Measurements from ENCODE around the gene ADPRHL1. TPM values are rescaled to one million over a fixed set of nuclear protein-coding genes. Genes with fewer than 3 reads are reported as not detected.

The ADPRHL1 gene
- total RNA-seq, 1 donor from 2014 or later = 11.3 TPM

DNA sequence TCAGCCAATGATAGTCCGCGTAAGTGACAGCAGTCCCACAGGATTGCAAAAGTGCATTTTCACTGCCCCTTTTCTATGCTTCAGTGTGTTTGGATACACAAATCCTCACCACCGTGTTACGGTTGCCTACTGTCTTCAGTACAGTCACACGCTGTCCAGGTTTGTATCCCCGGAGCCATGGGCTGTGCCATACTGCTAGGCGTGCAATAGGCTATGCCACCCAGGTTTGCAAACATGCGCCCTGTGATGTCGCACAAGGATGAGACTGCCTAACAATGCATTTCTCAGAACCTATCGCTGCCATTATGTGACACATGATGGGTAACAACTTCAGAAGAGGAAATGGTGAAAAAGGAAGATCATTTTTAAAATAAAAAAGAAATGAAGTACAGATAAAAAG lies 16.8 kb upstream of the ADPRHL1 start:
- Histone ChIP-seq H3K9me3 (no peaks in the 10 kb centered on the region), H3K27ac (no peak overlapping the region), H3K27me3 (no peaks in the 10 kb centered on the region), H3K4me1 (no peaks in the 10 kb centered on the region), H3K36me3 (peaks cover 26 to 39% of the 10 kb centered on the region in 2 donors), H3K4me3 (no peak overlapping the region)
- DNase-seq (ENCODE audit: low spot score in 2 of 2) = no peak
- intact Hi-C loops (cut with DNase I) = no loop called here
- TF ChIP-seq, protein P1, sequence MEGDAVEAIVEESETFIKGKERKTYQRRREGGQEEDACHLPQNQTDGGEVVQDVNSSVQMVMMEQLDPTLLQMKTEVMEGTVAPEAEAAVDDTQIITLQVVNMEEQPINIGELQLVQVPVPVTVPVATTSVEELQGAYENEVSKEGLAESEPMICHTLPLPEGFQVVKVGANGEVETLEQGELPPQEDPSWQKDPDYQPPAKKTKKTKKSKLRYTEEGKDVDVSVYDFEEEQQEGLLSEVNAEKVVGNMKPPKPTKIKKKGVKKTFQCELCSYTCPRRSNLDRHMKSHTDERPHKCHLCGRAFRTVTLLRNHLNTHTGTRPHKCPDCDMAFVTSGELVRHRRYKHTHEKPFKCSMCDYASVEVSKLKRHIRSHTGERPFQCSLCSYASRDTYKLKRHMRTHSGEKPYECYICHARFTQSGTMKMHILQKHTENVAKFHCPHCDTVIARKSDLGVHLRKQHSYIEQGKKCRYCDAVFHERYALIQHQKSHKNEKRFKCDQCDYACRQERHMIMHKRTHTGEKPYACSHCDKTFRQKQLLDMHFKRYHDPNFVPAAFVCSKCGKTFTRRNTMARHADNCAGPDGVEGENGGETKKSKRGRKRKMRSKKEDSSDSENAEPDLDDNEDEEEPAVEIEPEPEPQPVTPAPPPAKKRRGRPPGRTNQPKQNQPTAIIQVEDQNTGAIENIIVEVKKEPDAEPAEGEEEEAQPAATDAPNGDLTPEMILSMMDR (IDR thresholded peaks at IDR 0.05) = no peak

DNA sequence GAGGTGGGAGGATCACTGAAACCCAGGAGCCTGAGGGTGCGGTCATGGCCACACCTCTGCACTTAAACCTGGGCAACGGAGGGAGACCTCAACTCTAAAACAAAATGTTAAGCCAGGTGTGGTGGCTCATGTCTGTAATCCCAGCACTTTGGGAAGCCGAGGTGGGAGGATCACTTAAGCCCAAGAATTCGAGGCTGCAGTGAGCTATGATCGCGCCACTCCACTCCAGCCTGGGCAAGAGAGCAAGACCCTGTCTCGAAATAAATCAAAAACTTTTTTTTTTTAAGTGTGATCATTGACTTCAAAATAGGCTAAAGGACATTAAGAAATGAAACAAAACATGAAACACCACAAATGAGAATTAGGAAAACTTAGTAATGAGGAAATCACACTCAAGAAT lies 16.3 kb upstream of the ADPRHL1 start:
- TF ChIP-seq, protein P1 (IDR thresholded peaks at IDR 0.05) = no peak
- Histone ChIP-seq H3K27me3 (no peaks in the 10 kb centered on the region), H3K36me3 (peaks cover 22 to 37% of the 10 kb centered on the region in 2 donors), H3K4me3 (no peak overlapping the region), H3K27ac (no peak overlapping the region), H3K9me3 (no peaks in the 10 kb centered on the region), H3K4me1 (no peaks in the 10 kb centered on the region)
- no peak for DNase-seq (ENCODE audit: low spot score in 2 of 2)
- intact Hi-C loops (cut with DNase I) = no loop called here

DNA sequence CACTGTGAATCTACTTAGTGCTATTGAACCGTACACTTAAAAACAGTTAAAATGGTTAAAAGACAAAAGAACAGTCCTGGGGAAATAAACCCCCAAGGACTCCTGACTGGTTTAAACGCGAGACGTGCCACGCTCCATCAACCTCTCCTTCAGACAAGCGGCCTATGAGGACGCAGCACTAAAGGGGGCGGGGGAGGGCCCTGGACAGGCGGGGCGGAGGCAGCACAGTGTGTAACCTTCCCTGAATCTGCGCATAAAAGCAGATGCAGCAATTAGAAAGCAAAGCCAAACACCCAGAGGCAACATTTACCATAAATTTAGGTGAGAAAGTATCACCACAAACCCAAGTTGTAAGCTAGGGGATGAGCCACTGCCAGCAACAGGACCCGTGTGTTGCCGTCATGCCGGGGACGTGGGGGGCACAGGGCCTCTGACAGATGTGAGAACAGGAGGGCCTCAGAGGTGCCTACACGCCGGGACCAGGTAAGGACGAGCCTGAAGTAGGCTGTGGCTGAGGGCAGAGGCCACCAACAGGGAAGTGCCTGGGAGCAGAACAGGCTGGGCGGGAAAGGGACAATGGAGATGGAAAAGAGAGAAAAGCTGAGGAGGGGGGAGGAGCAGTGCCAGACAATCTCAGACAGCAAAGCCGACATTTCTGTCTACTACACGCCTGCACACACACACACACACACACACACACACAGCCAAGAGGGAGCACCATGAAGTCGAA lies 15.3 kb upstream of the ADPRHL1 start:
- DNase-seq (ENCODE audit: low spot score in 2 of 2) = no peak
- Histone ChIP-seq H3K9me3 (no peaks in the 10 kb centered on the region), H3K4me1 (no peaks in the 10 kb centered on the region), H3K27me3 (no peaks in the 10 kb centered on the region), H3K36me3 (peaks cover 18 to 30% of the 10 kb centered on the region in 2 donors), H3K27ac (no peak overlapping the region), H3K4me3 (no peak overlapping the region)
- intact Hi-C loops (cut with DNase I) = no loop called here
- TF ChIP-seq, protein P1 (IDR thresholded peaks at IDR 0.05) = no peak

DNA sequence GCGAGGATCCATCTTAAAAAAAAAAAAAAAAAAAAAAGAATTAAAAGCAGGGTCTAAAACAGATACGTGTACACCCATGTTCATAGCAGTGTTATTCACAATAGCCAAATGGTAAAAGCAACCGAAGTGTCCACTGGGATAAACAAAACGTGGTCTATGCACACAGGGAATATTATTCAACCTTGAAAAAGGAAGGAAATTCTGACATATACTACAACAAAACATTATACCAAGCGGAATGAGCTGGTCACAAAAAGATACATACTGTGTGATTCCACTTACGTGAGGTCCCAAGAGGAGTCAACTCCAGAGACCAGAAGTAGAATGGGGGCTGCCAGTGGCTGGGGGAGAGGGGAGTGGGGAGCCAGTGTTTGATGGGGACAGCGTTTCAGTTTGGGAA lies 14.7 kb upstream of the ADPRHL1 start:
- Histone ChIP-seq H3K9me3 (no peaks in the 10 kb centered on the region), H3K27me3 (no peaks in the 10 kb centered on the region), H3K4me3 (no peak overlapping the region), H3K4me1 (no peaks in the 10 kb centered on the region), H3K36me3 (peaks cover 18 to 27% of the 10 kb centered on the region in 2 donors), H3K27ac (no peak overlapping the region)
- intact Hi-C loops (cut with DNase I) = no loop called here
- TF ChIP-seq, protein P1 (IDR thresholded peaks at IDR 0.05) = no peak
- no peak for DNase-seq (ENCODE audit: low spot score in 2 of 2)

DNA sequence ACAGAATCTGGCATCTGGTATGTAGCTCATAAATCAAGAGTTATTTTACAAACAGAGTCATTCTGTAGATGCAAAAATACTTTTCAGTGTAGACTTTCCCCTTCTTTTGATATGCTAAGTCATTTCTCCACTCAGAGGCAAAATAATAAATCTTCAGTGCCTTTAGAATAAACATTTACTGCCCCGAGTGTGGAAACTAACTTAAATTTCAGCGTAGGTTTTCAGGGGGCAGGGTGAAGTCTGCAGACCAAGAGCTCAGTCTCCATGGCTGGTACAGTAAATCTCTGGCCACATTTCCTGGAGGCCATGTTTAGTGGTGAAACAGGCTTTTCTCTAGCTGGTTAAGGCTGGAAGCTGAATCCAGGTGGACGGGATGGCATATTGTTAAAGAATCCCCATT lies 13.1 kb upstream of the ADPRHL1 start:
- no peak for DNase-seq (ENCODE audit: low spot score in 2 of 2)
- no peaks in the 10 kb centered on the region for H3K9me3 ChIP-seq
- TF ChIP-seq, protein P1 (IDR thresholded peaks at IDR 0.05) = no peak
- peaks cover 12 to 23% of the 10 kb centered on the region in 2 donors for H3K36me3 ChIP-seq
- intact Hi-C loops (cut with DNase I) = no loop called here
- no peak overlapping the region for H3K27ac ChIP-seq
- H3K27me3 ChIP-seq = no peaks in the 10 kb centered on the region
- H3K4me1 ChIP-seq = no peaks in the 10 kb centered on the region
- H3K4me3 ChIP-seq = no peak overlapping the region
